Measurements from ENCODE around the gene MRC1. TPM values are rescaled to one million over a fixed set of nuclear protein-coding genes. Genes with fewer than 3 reads are reported as not detected.

Gene MRC1
- total and polyA plus RNA-seq, 9 of the 15 experiments (the other 6 are each of a cell fraction or from before 2014, with no cell fraction given) = 0.01 to 0.20 (median 0.03) TPM; not detected in 5

DNA sequence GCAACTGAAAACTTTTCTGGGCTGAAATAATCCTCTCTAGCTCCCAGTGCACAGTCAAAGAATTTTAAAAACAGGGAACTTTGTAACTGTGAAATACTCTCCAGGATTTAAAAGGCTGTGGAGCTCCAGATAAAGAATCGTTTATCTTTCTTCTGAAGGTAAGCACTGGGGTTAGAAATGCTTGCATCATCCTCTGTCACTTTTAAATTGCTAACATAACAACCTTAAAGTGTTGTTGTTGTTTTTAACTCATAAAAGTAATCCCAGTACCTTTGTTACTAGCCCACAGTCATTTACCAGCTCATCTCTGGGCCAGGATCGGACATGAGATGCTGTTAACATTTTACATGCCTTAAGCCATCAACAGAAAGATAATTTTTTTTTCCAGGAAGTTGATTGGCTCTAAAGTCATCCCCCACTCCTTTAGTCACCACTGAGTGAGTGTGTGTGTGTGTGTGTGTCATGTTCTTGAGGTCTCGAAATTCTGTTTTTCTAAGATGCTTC, 142.8 kb downstream of the MRC1 start, which contains the start of gene SLC39A12 (continued):
- 0 out of 2 replicates have a peak, but pooled peaks have one; percentile 19 for TF ChIP-seq ZNF175 (CRISPR knock-in tag; IDR thresholded peaks at IDR 0.05; ENCODE audit: low read depth)
- no peak for TF ChIP-seq CBX5 (IDR thresholded peaks at IDR 0.05; ENCODE audit: borderline replicate concordance, low read depth)
- TF ChIP-seq, protein P1, sequence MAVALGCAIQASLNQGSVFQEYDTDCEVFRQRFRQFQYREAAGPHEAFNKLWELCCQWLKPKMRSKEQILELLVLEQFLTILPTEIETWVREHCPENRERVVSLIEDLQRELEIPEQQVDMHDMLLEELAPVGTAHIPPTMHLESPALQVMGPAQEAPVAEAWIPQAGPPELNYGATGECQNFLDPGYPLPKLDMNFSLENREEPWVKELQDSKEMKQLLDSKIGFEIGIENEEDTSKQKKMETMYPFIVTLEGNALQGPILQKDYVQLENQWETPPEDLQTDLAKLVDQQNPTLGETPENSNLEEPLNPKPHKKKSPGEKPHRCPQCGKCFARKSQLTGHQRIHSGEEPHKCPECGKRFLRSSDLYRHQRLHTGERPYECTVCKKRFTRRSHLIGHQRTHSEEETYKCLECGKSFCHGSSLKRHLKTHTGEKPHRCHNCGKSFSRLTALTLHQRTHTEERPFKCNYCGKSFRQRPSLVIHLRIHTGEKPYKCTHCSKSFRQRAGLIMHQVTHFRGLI (CRISPR knock-in tag; IDR thresholded peaks at IDR 0.05) = 0 out of 2 replicates have a peak, but pooled peaks have one; percentile 21
- TF ChIP-seq, protein P2, sequence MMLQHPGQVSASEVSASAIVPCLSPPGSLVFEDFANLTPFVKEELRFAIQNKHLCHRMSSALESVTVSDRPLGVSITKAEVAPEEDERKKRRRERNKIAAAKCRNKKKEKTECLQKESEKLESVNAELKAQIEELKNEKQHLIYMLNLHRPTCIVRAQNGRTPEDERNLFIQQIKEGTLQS (IDR thresholded peaks at IDR 0.05) = peak; percentile 79; the same call in 1 of the 2 replicates
- TF ChIP-seq, protein P2 (CRISPR knock-in tag; conservative IDR thresholded peaks at IDR 0.05) = no peak
- TF ChIP-seq MED1 (CRISPR knock-in tag; IDR thresholded peaks at IDR 0.05; ENCODE audit: borderline replicate concordance) = no peak
- TF ChIP-seq ZNF57 (CRISPR knock-in tag; IDR thresholded peaks at IDR 0.05) = no peak
- TF ChIP-seq ZNF224 (CRISPR knock-in tag; IDR thresholded peaks at IDR 0.05) = no peak
- 0 out of 2 replicates have a peak, but pooled peaks have one; percentile 49 for TF ChIP-seq ZNF589 (CRISPR knock-in tag; IDR thresholded peaks at IDR 0.05; ENCODE audit: low read depth)
- TF ChIP-seq ADNP (tag; IDR thresholded peaks at IDR 0.05) = no peak
- no peak for TF ChIP-seq FOXJ2 (tag; IDR thresholded peaks at IDR 0.05)
- TF ChIP-seq CEBPZ (IDR thresholded peaks at IDR 0.05; ENCODE audit: borderline replicate concordance, low read depth, low read length) = no peak
- TF ChIP-seq, protein P3, sequence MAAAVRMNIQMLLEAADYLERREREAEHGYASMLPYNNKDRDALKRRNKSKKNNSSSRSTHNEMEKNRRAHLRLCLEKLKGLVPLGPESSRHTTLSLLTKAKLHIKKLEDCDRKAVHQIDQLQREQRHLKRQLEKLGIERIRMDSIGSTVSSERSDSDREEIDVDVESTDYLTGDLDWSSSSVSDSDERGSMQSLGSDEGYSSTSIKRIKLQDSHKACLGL (CRISPR knock-in tag; IDR thresholded peaks at IDR 0.05; ENCODE audit: borderline replicate concordance, poor library complexity, severe bottlenecking) = no peak
- TF ChIP-seq BACH1 (tag; IDR thresholded peaks at IDR 0.05) = no peak
- TF ChIP-seq ARID1B (IDR thresholded peaks at IDR 0.05) = peak; percentile 35; the same call in 1 of the 2 replicates
- TF ChIP-seq ZNF347 (CRISPR knock-in tag; IDR thresholded peaks at IDR 0.05; ENCODE audit: low read depth) = no peak
- TF ChIP-seq MYNN (IDR thresholded peaks at IDR 0.05) = no peak
- no peak for TF ChIP-seq MYNN (CRISPR knock-in tag; IDR thresholded peaks at IDR 0.05)
- TF ChIP-seq XRCC5 (IDR thresholded peaks at IDR 0.05; ENCODE audit: low read depth, low read length) = no peak
- no peak for TF ChIP-seq RHOXF2B (CRISPR knock-in tag; conservative IDR thresholded peaks at IDR 0.05)
- no peak for TF ChIP-seq ELF1 (tag; IDR thresholded peaks at IDR 0.05)
- TF ChIP-seq ZNF146 (CRISPR knock-in tag; IDR thresholded peaks at IDR 0.05; ENCODE audit: unreplicated experiment) = no peak

Measured in K562 (cell line).